Thoracic aorta (tissue), 2 donors: Measurements from ENCODE around the gene RELL1. TPM values are rescaled to one million over a fixed set of nuclear protein-coding genes. Genes with fewer than 3 reads are reported as not detected.

Experiments
- ATAC-seq: fragments of 150-250 bp; one replicate; pipeline ENCODE4 v1.8.0; 2017; ENCODE audit warnings: low read depth; ENCODE audit not compliant: insufficient number of reproducible peaks, low FRiP score
- DNase-seq: peaks from one replicate; pipeline ENCODE4 v3.0.0-alpha.2; 2020; ENCODE audit warnings: low spot score
- H3K27ac ChIP-seq, 2 donors: fragments of 200-600 bp; sonication (generic); 1 replicate in 1 of 2; 2 replicates in 1 of 2; pipeline ENCODE4 v1.5.1; 2016; ENCODE audit warnings: mild to moderate bottlenecking in 2 of 2, moderate library complexity in 2 of 2
- H3K27me3 ChIP-seq: fragments of 200-600 bp; sonication (generic); replicated peaks from 2 replicates; pipeline ENCODE4 v1.6.0; 2016; ENCODE audit warnings: mild to moderate bottlenecking; ENCODE audit not compliant: insufficient read depth
- H3K36me3 ChIP-seq: fragments of 200-600 bp; sonication (generic); one replicate; pipeline ENCODE4 v1.5.1; 2016
- H3K4me1 ChIP-seq, 2 donors: fragments of 200-600 bp; sonication (generic); 1 replicate in 1 of 2; 2 replicates in 1 of 2; pipeline versions ENCODE4 v1.5.1 to v1.6.0; 2016; ENCODE audit warnings: low read depth in 2 of 2, mild to moderate bottlenecking in 1 of 2; ENCODE audit not compliant: control insufficient read depth in 1 of 2
- H3K4me3 ChIP-seq: fragments of 200-600 bp; sonication (generic); 2 replicates; pipeline ENCODE4 v1.5.1; 2016; ENCODE audit warnings: mild to moderate bottlenecking
- H3K9me3 ChIP-seq: fragments of 200-600 bp; sonication (generic); 2 replicates; pipeline ENCODE4 v1.5.1; 2016
- CTCF ChIP-seq: fragments of 200-600 bp; sonication (generic); IDR thresholded peaks from one replicate; pipeline ENCODE4 v1.5.1; 2019; ENCODE audit warnings: antibody characterized with exemption
- total RNA-seq, 2 donors: library from RNA; depleted of rRNA; stranded (reverse); fragments of >200 nt; gene quantifications; one replicate each; pipeline versions ENCODE4 v1.1.0 to v1.2.3, GENCODE V29; 2016

The RELL1 gene
- total RNA-seq, 2 donors from 2014 or later: 46.7 to 69.3 TPM

GRCh38 chr4:37623940-37624339 lies 62.2 kb downstream of the RELL1 start:
- H3K27ac ChIP-seq: no peak overlapping the region
- no peak for TF ChIP-seq CTCF
- H3K9me3 ChIP-seq: no peaks in the 10 kb centered on the region
- no peak for DNase-seq
- no peak overlapping the region for H3K4me3 ChIP-seq
- no peaks in the 10 kb centered on the region for H3K36me3 ChIP-seq
- ATAC-seq: no peak
- H3K4me1 ChIP-seq: peaks cover 0 to 5% of the 10 kb centered on the region in 2 donors
- H3K27me3 ChIP-seq: no peaks in the 10 kb centered on the region

- no peak for DNase-seq
- H3K27me3 ChIP-seq: no peaks in the 10 kb centered on the region
- no peaks in the 10 kb centered on the region for H3K9me3 ChIP-seq
- no peak for TF ChIP-seq CTCF
- no peaks in the 10 kb centered on the region for H3K4me1 ChIP-seq
- no peak overlapping the region for H3K4me3 ChIP-seq
- no peak for ATAC-seq
- H3K27ac ChIP-seq: no peak overlapping the region
- H3K36me3 ChIP-seq: no peaks in the 10 kb centered on the region
Measured at GRCh38 chr4:37623125-37623524, 63.1 kb downstream of the RELL1 start.

DNA sequence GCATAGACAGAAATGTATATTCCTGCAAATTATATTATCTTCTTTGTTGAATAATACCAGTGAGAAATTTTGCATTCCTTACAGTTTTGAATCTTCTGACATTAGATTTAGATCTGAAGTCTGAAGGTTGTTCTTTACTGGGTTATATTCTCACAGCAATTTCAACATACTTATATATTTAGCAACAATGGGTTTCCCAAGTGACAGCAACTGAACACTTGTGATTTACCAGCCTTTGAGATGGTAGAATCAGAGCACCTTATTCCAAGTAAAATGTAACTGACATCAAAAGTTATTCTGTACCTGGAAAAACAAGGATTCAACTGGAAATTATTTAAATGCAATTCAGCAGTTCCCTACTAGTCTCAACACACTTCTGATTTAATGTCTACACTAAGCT lies 66.0 kb downstream of the RELL1 start:
- H3K27ac ChIP-seq: no peak overlapping the region
- no peak for DNase-seq
- TF ChIP-seq CTCF: no peak
- no peaks in the 10 kb centered on the region for H3K4me1 ChIP-seq
- no peak overlapping the region for H3K4me3 ChIP-seq
- H3K9me3 ChIP-seq: no peaks in the 10 kb centered on the region
- H3K27me3 ChIP-seq: no peaks in the 10 kb centered on the region
- H3K36me3 ChIP-seq: no peaks in the 10 kb centered on the region
- ATAC-seq: no peak

DNA sequence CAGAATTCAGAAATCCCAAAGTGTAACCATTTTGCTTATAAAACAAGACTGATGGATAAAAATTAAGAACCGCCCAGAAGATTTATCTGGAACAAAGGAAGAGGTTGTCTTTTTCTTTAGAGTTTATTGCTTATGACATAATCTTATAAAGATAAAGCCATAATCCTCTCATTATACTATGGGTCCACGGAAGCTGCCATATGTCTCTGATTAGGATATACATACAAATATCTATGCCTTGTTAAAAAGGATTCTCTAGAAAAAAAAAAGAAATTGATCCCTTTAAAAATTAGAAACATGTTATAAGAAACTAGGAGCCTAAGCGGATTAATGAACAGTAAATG lies 70.5 kb downstream of the RELL1 start:
- Histone ChIP-seq H3K9me3 (no peaks in the 10 kb centered on the region), H3K27ac (no peak overlapping the region), H3K4me3 (no peak overlapping the region), H3K36me3 (no peaks in the 10 kb centered on the region), H3K27me3 (no peaks in the 10 kb centered on the region), H3K4me1 (no peaks in the 10 kb centered on the region)
- ATAC-seq (no peak), DNase-seq (no peak)
- TF ChIP-seq CTCF: no peak

GRCh38 chr4:37615059-37615719 lies 71.0 kb downstream of the RELL1 start:
- ATAC-seq: no peak

More at GRCh38 chr4:37615059-37615719, 71.0 kb downstream of the RELL1 start:
- no peak overlapping the region for H3K4me3 ChIP-seq
- TF ChIP-seq CTCF: no peak
- DNase-seq: no peak
- H3K36me3 ChIP-seq: no peaks in the 10 kb centered on the region
- H3K4me1 ChIP-seq: no peaks in the 10 kb centered on the region
- H3K27ac ChIP-seq: no peak overlapping the region
- H3K27me3 ChIP-seq: no peaks in the 10 kb centered on the region
- no peaks in the 10 kb centered on the region for H3K9me3 ChIP-seq
